IMR-90 (cell line): ENCODE measurements around the gene ADAMTS9. TPM values are rescaled to one million over a fixed set of nuclear protein-coding genes. Genes with fewer than 3 reads are reported as not detected.

ENCODE experiments used
- ATAC-seq: fragments of 200-7000 bp; cut with Tn5 transposase; 2 replicates; pipeline ENCODE4 v1.9.1; 2020; ENCODE audit warnings: low read depth, mild to moderate bottlenecking, moderate library complexity
- BruUV-seq: library from RNA; stranded (reverse); fragments of 400-500 nt; replicated peaks from 2 replicates; lab custom pipeline; 2021; lab: Mats Ljungman, UMichigan
- CTCF ChIA-PET: fragments of 300-600 bp; formaldehyde crosslinking; extraction: SDS; loops from one replicate; lab custom pipeline; 2021; ENCODE audit warnings: antibody characterized with exemption; lab: Yijun Ruan, JAX
- POLR2A ChIA-PET: fragments of 300-600 bp; sonication (Branson Sonifier 250); formaldehyde crosslinking; loops from one replicate; lab custom pipeline; 2022; ENCODE audit warnings: antibody characterized with exemption; ENCODE audit not compliant: unreplicated experiment; lab: Charles Lee
- DNase-seq: peaks from one replicate; pipeline ENCODE4 v3.0.0; 2013
- H2AFZ ChIP-seq: replicated peaks from 2 replicates; pipeline ENCODE3; 2013; ENCODE audit warnings: low read length, mild to moderate bottlenecking; ENCODE audit not compliant: poor library complexity
- H2AK5ac ChIP-seq: 2 replicates; pipeline ENCODE4 v1.6.1; 2013; ENCODE audit warnings: low read depth, low read length, inconsistent platforms
- H2AK9ac ChIP-seq: replicated peaks from 2 replicates; pipeline ENCODE3; 2013; ENCODE audit warnings: mild to moderate bottlenecking, low read depth, low read length, moderate library complexity; ENCODE audit not compliant: poor library complexity
- H2BK120ac ChIP-seq: 2 replicates; pipeline ENCODE4 v1.6.1; 2013; ENCODE audit warnings: low read depth, low read length, inconsistent platforms
- H2BK15ac ChIP-seq: 3 replicates; pipeline ENCODE4 v1.6.1; 2013; ENCODE audit warnings: low read depth, low read length, inconsistent platforms
- H2BK20ac ChIP-seq: 2 replicates; pipeline ENCODE4 v1.6.1; 2013; ENCODE audit warnings: low read depth, mild to moderate bottlenecking, inconsistent platforms, low read length, moderate library complexity
- H2BK5ac ChIP-seq: 2 replicates; pipeline ENCODE4 v1.6.1; 2013; ENCODE audit warnings: mild to moderate bottlenecking, low read depth, low read length, inconsistent platforms; ENCODE audit not compliant: poor library complexity, severe bottlenecking
- H3K14ac ChIP-seq: replicated peaks from 2 replicates; pipeline ENCODE4 v1.6.1; 2013; ENCODE audit warnings: low read depth, low read length, inconsistent platforms
- H3K18ac ChIP-seq: 2 replicates; pipeline ENCODE4 v1.6.1; 2013; ENCODE audit warnings: low read depth, low read length, control low read depth
- H3K23ac ChIP-seq: 2 replicates; pipeline ENCODE4 v1.6.1; 2013; ENCODE audit warnings: low read depth, low read length, inconsistent platforms
- H3K27ac ChIP-seq: 2 replicates; pipeline ENCODE4 v1.5.1; 2013; ENCODE audit warnings: mild to moderate bottlenecking, control low read depth, low read length; ENCODE audit not compliant: insufficient read depth
- H3K27me3 ChIP-seq: 2 replicates; pipeline ENCODE4 v1.6.1; 2013; ENCODE audit warnings: low read length; ENCODE audit not compliant: control insufficient read depth, insufficient read depth
- H3K36me3 ChIP-seq: 2 replicates; pipeline ENCODE4 v1.6.1; 2013; ENCODE audit warnings: low read length, mixed read lengths; ENCODE audit not compliant: control insufficient read depth, insufficient read depth
- H3K4ac ChIP-seq: 2 replicates; pipeline ENCODE4 v1.6.1; 2013; ENCODE audit warnings: low read depth, low read length, inconsistent platforms
- H3K4me1 ChIP-seq: 2 replicates; pipeline ENCODE4 v1.6.1; 2013; ENCODE audit warnings: low read length, mixed read lengths; ENCODE audit not compliant: control insufficient read depth, insufficient read depth
- H3K4me2 ChIP-seq: 2 replicates; pipeline ENCODE4 v1.6.1; 2013; ENCODE audit warnings: low read depth, mild to moderate bottlenecking, control low read depth, low read length, moderate library complexity
- H3K4me3 ChIP-seq: 2 replicates; pipeline ENCODE4 v1.5.1; 2013; ENCODE audit warnings: low read depth, mild to moderate bottlenecking, control low read depth, low read length, moderate library complexity; ENCODE audit not compliant: insufficient read depth
- H3K56ac ChIP-seq: 2 replicates; pipeline ENCODE4 v1.6.1; 2013; ENCODE audit warnings: low read length, inconsistent platforms; ENCODE audit not compliant: insufficient read depth; ENCODE audit errors: extremely low read depth
- H3K79me1 ChIP-seq, 2 experiments: 2 replicates each; pipeline ENCODE4 v1.6.1; 2013; ENCODE audit warnings: low read length in 2 of 2, inconsistent platforms in 1 of 2, low read depth in 1 of 2
- H3K9ac ChIP-seq: 2 replicates; pipeline ENCODE4 v1.6.1; 2013; ENCODE audit warnings: low read depth, low read length, control low read depth
- H3K9me1 ChIP-seq: 2 replicates; pipeline ENCODE4 v1.6.1; 2013; ENCODE audit warnings: low read length, inconsistent platforms; ENCODE audit not compliant: insufficient read depth
- H3K9me3 ChIP-seq: 2 replicates; pipeline ENCODE4 v1.6.1; 2013; ENCODE audit warnings: low read length; ENCODE audit not compliant: control insufficient read depth, insufficient read depth
- H4K20me1 ChIP-seq: 2 replicates; pipeline ENCODE4 v1.6.1; 2013; ENCODE audit warnings: low read length, inconsistent platforms; ENCODE audit not compliant: insufficient read depth
- H4K5ac ChIP-seq: 2 replicates; pipeline ENCODE4 v1.6.1; 2013; ENCODE audit warnings: mild to moderate bottlenecking, low read depth, low read length, control low read depth
- H4K8ac ChIP-seq, 2 experiments: 2 replicates each; pipeline ENCODE4 v1.6.1; 2013; ENCODE audit warnings: low read depth in 2 of 2, low read length in 2 of 2, control low read depth in 1 of 2, inconsistent platforms in 1 of 2
- H4K91ac ChIP-seq: 2 replicates; pipeline ENCODE4 v1.6.1; 2013; ENCODE audit warnings: low read depth, low read length, inconsistent platforms; ENCODE audit not compliant: insufficient read depth
- BHLHE40 ChIP-seq: fragments of 150-350 bp; IDR thresholded peaks from 2 replicates; pipeline ENCODE4 v1.6.1; 2016; ENCODE audit warnings: mild to moderate bottlenecking, low read depth, low read length
- CEBPB ChIP-seq: IDR thresholded peaks from 2 replicates; pipeline ENCODE4 v1.6.1; 2012; ENCODE audit warnings: low read depth, low read length, improper control_type of control experiment
- CHD1 ChIP-seq: IDR thresholded peaks from 2 replicates; pipeline ENCODE4 v1.6.1; 2012; ENCODE audit warnings: low read depth, low read length, improper control_type of control experiment
- FOS ChIP-seq: fragments of 150-350 bp; IDR thresholded peaks from 2 replicates; pipeline ENCODE4 v1.6.1; 2016; ENCODE audit warnings: low read depth, low read length
- MAZ ChIP-seq: IDR thresholded peaks from 2 replicates; pipeline ENCODE4 v1.6.1; 2012; ENCODE audit warnings: low read depth, mild to moderate bottlenecking, low read length, improper control_type of control experiment, moderate library complexity, borderline replicate concordance
- MXI1 ChIP-seq: IDR thresholded peaks from 2 replicates; pipeline ENCODE4 v1.6.1; 2012; ENCODE audit warnings: low read depth, mild to moderate bottlenecking, low read length, moderate library complexity, borderline replicate concordance
- POLR2A ChIP-seq: IDR thresholded peaks from 2 replicates; pipeline ENCODE4 v1.6.1; 2012; ENCODE audit warnings: mild to moderate bottlenecking, low read depth, low read length
- RAD21 ChIP-seq: IDR thresholded peaks from 2 replicates; pipeline ENCODE4 v1.6.1; 2012; ENCODE audit warnings: low read length, improper control_type of control experiment
- RCOR1 ChIP-seq: IDR thresholded peaks from 2 replicates; pipeline ENCODE4 v1.6.1; 2012; ENCODE audit warnings: mild to moderate bottlenecking, low read length, improper control_type of control experiment; ENCODE audit not compliant: insufficient replicate concordance
- RFX5 ChIP-seq: IDR thresholded peaks from 2 replicates; pipeline ENCODE4 v1.8.0; 2012; ENCODE audit warnings: low read depth, mild to moderate bottlenecking, low read length, moderate library complexity
- SMC3 ChIP-seq: fragments of 150-350 bp; IDR thresholded peaks from 2 replicates; pipeline ENCODE4 v1.6.1; 2016; ENCODE audit warnings: low read depth, mild to moderate bottlenecking, antibody characterized with exemption, low read length, moderate library complexity
- WGBS, 2 experiments: methylation state at CpG; one replicate each; pipeline versions ENCODE4 v1.1.5 to v1.1.7; 2013; ENCODE audit warnings: missing lambda C conversion rate in 2 of 2; ENCODE audit not compliant: insufficient read length in 1 of 2; ENCODE audit errors: extremely low coverage in 2 of 2; 5-methylcytosine and 5-hydroxymethylcytosine counted together
- dilution Hi-C: fragments of 300-500 bp; cut with HindIII; formaldehyde crosslinking; loops from one replicate; pipeline ENCODE4 v1.14.3; 2018; ENCODE audit warnings: low sequenced_read_pairs; ENCODE audit not compliant: unreplicated experiment
- in situ Hi-C: fragments of 300-500 bp; cut with MboI; formaldehyde crosslinking; loops from 3 replicates; pipeline ENCODE4 v1.14.3; 2019; ENCODE audit warnings: low sequenced_read_pairs, inconsistent platforms, mixed read lengths
- intact Hi-C: fragments of 100-400 bp; cut with micrococcal nuclease; formaldehyde crosslinking; loops from 2 replicates; pipeline ENCODE4 v1.10.0; 2022
- polyA plus RNA-seq, 3 experiments: library from polyadenylated mRNA; depleted of rRNA; stranded (reverse); fragments of >200 nt; gene quantifications; 2 replicates each; pipeline ENCODE4 v1.2.3, GENCODE V29; 2012; ENCODE audit warnings: low replicate concordance in 1 of 3
- total RNA-seq: library from RNA; depleted of rRNA; stranded (reverse); fragments of >200 nt; gene quantifications from 2 replicates; pipeline ENCODE4 v1.2.3, GENCODE V29; 2012
- TF ChIP-seq, protein P1 (sequence below): fragments of 150-350 bp; IDR thresholded peaks from 2 replicates; pipeline ENCODE4 v1.6.1; 2017; ENCODE audit warnings: mild to moderate bottlenecking, antibody characterized with exemption, low read length, low read depth
- TF ChIP-seq, protein P2 (sequence below): fragments of 150-350 bp; IDR thresholded peaks from 2 replicates; pipeline ENCODE4 v1.6.1; 2016; ENCODE audit warnings: low read depth, mild to moderate bottlenecking, low read length, moderate library complexity, borderline replicate concordance

Gene ADAMTS9
- total and polyA plus RNA-seq, 2 of the 4 experiments (the other 2 are of a cell fraction) = 0.55 to 1.1 TPM

DNA sequence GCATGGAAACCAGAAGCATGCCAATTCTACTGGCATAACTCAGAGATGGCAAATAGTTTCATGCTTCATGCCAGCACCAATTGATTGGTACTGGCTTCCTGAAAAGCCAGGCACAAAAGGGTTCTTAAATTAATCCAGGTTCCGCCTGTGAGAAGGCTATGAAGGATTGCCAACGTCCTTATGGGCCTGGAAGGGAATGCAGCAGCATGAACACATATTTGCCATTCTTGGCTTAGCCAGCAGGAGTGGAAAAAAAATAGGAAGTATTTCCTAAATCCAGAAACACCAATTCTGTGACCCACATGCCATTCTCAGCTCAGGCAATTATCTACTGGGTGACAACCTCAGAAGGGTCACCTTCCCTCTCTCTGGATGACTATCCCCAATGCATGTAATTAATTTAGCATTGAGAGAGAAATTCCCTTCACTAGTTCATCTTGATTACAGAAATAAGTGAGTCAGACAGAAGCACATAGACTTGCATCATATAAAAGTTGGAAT, 36.0 kb downstream of the ADAMTS9 start:
- no peaks in the 10 kb centered on the region; the same call in 1 of the 2 replicates for H3K9me1 ChIP-seq
- WGBS, 2 experiments = no CpG with 5 or more reads among the region's 2 CpGs
- H4K91ac ChIP-seq = no peak overlapping the region
- ChIA-PET CTCF (no interaction called here), POLR2A (no interaction called here)
- H3K4me3 ChIP-seq = no peak overlapping the region
- BruUV-seq = no TSS peak
- H3K9ac ChIP-seq = no peak overlapping the region
- H3K18ac ChIP-seq = no peak overlapping the region
- H4K20me1 ChIP-seq = no peaks in the 10 kb centered on the region
- ATAC-seq (peak; percentile 42), DNase-seq (no peak)
- peaks cover 14% of the 10 kb centered on the region for H3K36me3 ChIP-seq
- H3K79me1 ChIP-seq = no peaks in the 10 kb centered on the region
- no peaks in the 10 kb centered on the region for H3K9me3 ChIP-seq
- no peak overlapping the region for H2BK5ac ChIP-seq
- no peak overlapping the region for H3K4ac ChIP-seq
- no peak overlapping the region for H4K5ac ChIP-seq
- intact Hi-C loops (no loop called here), dilution Hi-C loops (no loop called here), in situ Hi-C loops (no loop called here)
- no peaks in the 10 kb centered on the region for H3K27me3 ChIP-seq
- no peak overlapping the region for H2AK9ac ChIP-seq
- H3K4me1 ChIP-seq = peaks cover 2% of the 10 kb centered on the region
- H3K56ac ChIP-seq = no peak overlapping the region
- no peak overlapping the region for H4K8ac ChIP-seq
- H2AFZ ChIP-seq = no peak overlapping the region
- H3K4me2 ChIP-seq = no peak overlapping the region
- TF ChIP-seq CHD1 (no peak), RFX5 (no peak), RAD21 (no peak), POLR2A (no peak), SMC3 (no peak), RCOR1 (no peak), MXI1 (no peak), BHLHE40 (no peak), CEBPB (no peak), FOS (no peak), MAZ (no peak)
- TF ChIP-seq, protein P1, sequence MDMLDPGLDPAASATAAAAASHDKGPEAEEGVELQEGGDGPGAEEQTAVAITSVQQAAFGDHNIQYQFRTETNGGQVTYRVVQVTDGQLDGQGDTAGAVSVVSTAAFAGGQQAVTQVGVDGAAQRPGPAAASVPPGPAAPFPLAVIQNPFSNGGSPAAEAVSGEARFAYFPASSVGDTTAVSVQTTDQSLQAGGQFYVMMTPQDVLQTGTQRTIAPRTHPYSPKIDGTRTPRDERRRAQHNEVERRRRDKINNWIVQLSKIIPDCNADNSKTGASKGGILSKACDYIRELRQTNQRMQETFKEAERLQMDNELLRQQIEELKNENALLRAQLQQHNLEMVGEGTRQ = no peak
- TF ChIP-seq, protein P2, sequence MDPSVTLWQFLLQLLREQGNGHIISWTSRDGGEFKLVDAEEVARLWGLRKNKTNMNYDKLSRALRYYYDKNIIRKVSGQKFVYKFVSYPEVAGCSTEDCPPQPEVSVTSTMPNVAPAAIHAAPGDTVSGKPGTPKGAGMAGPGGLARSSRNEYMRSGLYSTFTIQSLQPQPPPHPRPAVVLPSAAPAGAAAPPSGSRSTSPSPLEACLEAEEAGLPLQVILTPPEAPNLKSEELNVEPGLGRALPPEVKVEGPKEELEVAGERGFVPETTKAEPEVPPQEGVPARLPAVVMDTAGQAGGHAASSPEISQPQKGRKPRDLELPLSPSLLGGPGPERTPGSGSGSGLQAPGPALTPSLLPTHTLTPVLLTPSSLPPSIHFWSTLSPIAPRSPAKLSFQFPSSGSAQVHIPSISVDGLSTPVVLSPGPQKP = no peak
- H2BK120ac ChIP-seq = no peak overlapping the region
- no peak overlapping the region for H2BK15ac ChIP-seq
- H3K23ac ChIP-seq = no peak overlapping the region
- no peak overlapping the region; the same call in 1 of the 2 replicates for H3K27ac ChIP-seq
- no peak overlapping the region for H2AK5ac ChIP-seq
- H3K14ac ChIP-seq = no peak overlapping the region
- H2BK20ac ChIP-seq = no peak overlapping the region
